Measurements from ENCODE around the gene AFDN.
A peak's percentile ranks its signal among the peaks of the same experiment; 100 is the strongest.

Gene AFDN

GRCh38 chr6:167791091-167791779 is 35.5 kb upstream of the AFDN start:
- ATAC-seq: no peak
- Mint-ChIP-seq H3K27me3 (peaks cover 37% of the 10 kb centered on the region), H3K4me3 (no peak overlapping the region), H3K9me3 (no peaks in the 10 kb centered on the region), H3K27ac (no peak overlapping the region), H3K4me1 (no peaks in the 10 kb centered on the region), H3K36me3 (ENCODE audit: low read depth) (no peaks in the 10 kb centered on the region)
- DNase-seq: no peak

- Mint-ChIP-seq H3K27me3 (peaks cover 40% of the 10 kb centered on the region), H3K36me3 (ENCODE audit: low read depth) (no peaks in the 10 kb centered on the region), H3K27ac (no peak overlapping the region), H3K4me3 (no peak overlapping the region), H3K9me3 (no peaks in the 10 kb centered on the region), H3K4me1 (peaks cover 3% of the 10 kb centered on the region)
- no peak for ATAC-seq
- DNase-seq: no peak
Measured at GRCh38 chr6:167791780-167792478, 34.8 kb upstream of the AFDN start.

GRCh38 chr6:167793421-167793820 is 33.3 kb upstream of the AFDN start:
- DNase-seq (no peak), ATAC-seq (no peak)
- H3K4me1 Mint-ChIP-seq: peaks cover 3% of the 10 kb centered on the region
- no peaks in the 10 kb centered on the region for H3K9me3 Mint-ChIP-seq
- H3K4me3 Mint-ChIP-seq: no peak overlapping the region
- peaks cover 43% of the 10 kb centered on the region for H3K27me3 Mint-ChIP-seq
- H3K27ac Mint-ChIP-seq: no peak overlapping the region
- no peaks in the 10 kb centered on the region for H3K36me3 Mint-ChIP-seq (ENCODE audit: low read depth)

- peaks cover 3% of the 10 kb centered on the region for H3K4me1 Mint-ChIP-seq
- H3K36me3 Mint-ChIP-seq (ENCODE audit: low read depth): no peaks in the 10 kb centered on the region
- H3K27ac Mint-ChIP-seq: no peak overlapping the region
- DNase-seq: no peak
- peaks cover 49% of the 10 kb centered on the region for H3K27me3 Mint-ChIP-seq
- no peak for ATAC-seq
- H3K9me3 Mint-ChIP-seq: no peaks in the 10 kb centered on the region
- no peak overlapping the region for H3K4me3 Mint-ChIP-seq
Measured at GRCh38 chr6:167794161-167795157, 32.3 kb upstream of the AFDN start.

- no peak overlapping the region for H3K27ac Mint-ChIP-seq
- no peaks in the 10 kb centered on the region for H3K36me3 Mint-ChIP-seq (ENCODE audit: low read depth)
- ATAC-seq (no peak), DNase-seq (no peak)
- peaks cover 3% of the 10 kb centered on the region for H3K4me1 Mint-ChIP-seq
- H3K27me3 Mint-ChIP-seq: peaks cover 54% of the 10 kb centered on the region
- H3K4me3 Mint-ChIP-seq: no peak overlapping the region
- H3K9me3 Mint-ChIP-seq: no peaks in the 10 kb centered on the region
Measured at GRCh38 chr6:167795321-167795811, 31.3 kb upstream of the AFDN start.

GRCh38 chr6:167795874-167796191 is 30.9 kb upstream of the AFDN start:
- no peak for ATAC-seq
- no peak for DNase-seq
- Mint-ChIP-seq H3K27me3 (peaks cover 49% of the 10 kb centered on the region), H3K4me1 (peaks cover 3% of the 10 kb centered on the region), H3K4me3 (no peak overlapping the region), H3K27ac (no peak overlapping the region), H3K36me3 (ENCODE audit: low read depth) (no peaks in the 10 kb centered on the region), H3K9me3 (no peaks in the 10 kb centered on the region)

- Mint-ChIP-seq H3K36me3 (ENCODE audit: low read depth) (no peaks in the 10 kb centered on the region), H3K27ac (no peak overlapping the region), H3K4me1 (peaks cover 3% of the 10 kb centered on the region), H3K27me3 (peaks cover 53% of the 10 kb centered on the region), H3K9me3 (no peaks in the 10 kb centered on the region), H3K4me3 (peak overlapping the region; percentile 13)
- DNase-seq: no peak
- no peak for ATAC-seq
Measured at GRCh38 chr6:167796192-167796981, 30.3 kb upstream of the AFDN start.

GRCh38 chr6:167797011-167797471 is 29.7 kb upstream of the AFDN start:
- Mint-ChIP-seq H3K9me3 (no peaks in the 10 kb centered on the region), H3K4me3 (no peak overlapping the region), H3K27me3 (peaks cover 54% of the 10 kb centered on the region), H3K36me3 (ENCODE audit: low read depth) (no peaks in the 10 kb centered on the region), H3K27ac (no peak overlapping the region), H3K4me1 (peaks cover 3% of the 10 kb centered on the region)
- ATAC-seq (no peak), DNase-seq (no peak)

GRCh38 chr6:167797476-167798265 is 29.0 kb upstream of the AFDN start:
- Mint-ChIP-seq H3K27ac (no peak overlapping the region), H3K27me3 (peaks cover 54% of the 10 kb centered on the region), H3K36me3 (ENCODE audit: low read depth) (no peaks in the 10 kb centered on the region), H3K4me1 (peaks cover 3% of the 10 kb centered on the region), H3K9me3 (no peaks in the 10 kb centered on the region), H3K4me3 (no peak overlapping the region)
- no peak for ATAC-seq
- DNase-seq: no peak

- H3K4me3 Mint-ChIP-seq: no peak overlapping the region
- peaks cover 3% of the 10 kb centered on the region for H3K4me1 Mint-ChIP-seq
- no peak for DNase-seq
- no peak for ATAC-seq
- peaks cover 55% of the 10 kb centered on the region for H3K27me3 Mint-ChIP-seq
- no peak overlapping the region for H3K27ac Mint-ChIP-seq
- H3K9me3 Mint-ChIP-seq: no peaks in the 10 kb centered on the region
- no peaks in the 10 kb centered on the region for H3K36me3 Mint-ChIP-seq (ENCODE audit: low read depth)
Measured at GRCh38 chr6:167798453-167798852, 28.3 kb upstream of the AFDN start.

- H3K9me3 Mint-ChIP-seq: no peaks in the 10 kb centered on the region
- H3K27me3 Mint-ChIP-seq: peaks cover 51% of the 10 kb centered on the region
- no peak overlapping the region for H3K4me3 Mint-ChIP-seq
- peaks cover 3% of the 10 kb centered on the region for H3K4me1 Mint-ChIP-seq
- ATAC-seq (no peak), DNase-seq (no peak)
- H3K27ac Mint-ChIP-seq: no peak overlapping the region
- H3K36me3 Mint-ChIP-seq (ENCODE audit: low read depth): no peaks in the 10 kb centered on the region
Measured at GRCh38 chr6:167799033-167799821, 27.5 kb upstream of the AFDN start.

GRCh38 chr6:167800549-167800948 is 26.2 kb upstream of the AFDN start:
- DNase-seq (no peak), ATAC-seq (no peak)
- H3K4me1 Mint-ChIP-seq: peaks cover 3% of the 10 kb centered on the region
- peaks cover 46% of the 10 kb centered on the region for H3K27me3 Mint-ChIP-seq
- no peak overlapping the region for H3K27ac Mint-ChIP-seq
- H3K9me3 Mint-ChIP-seq: no peaks in the 10 kb centered on the region
- H3K36me3 Mint-ChIP-seq (ENCODE audit: low read depth): no peaks in the 10 kb centered on the region
- H3K4me3 Mint-ChIP-seq: no peak overlapping the region

GRCh38 chr6:167801263-167801662 is 25.4 kb upstream of the AFDN start:
- Mint-ChIP-seq H3K36me3 (ENCODE audit: low read depth) (no peaks in the 10 kb centered on the region), H3K9me3 (no peaks in the 10 kb centered on the region), H3K27ac (no peak overlapping the region), H3K4me3 (no peak overlapping the region), H3K27me3 (peaks cover 42% of the 10 kb centered on the region), H3K4me1 (peaks cover 3% of the 10 kb centered on the region)
- DNase-seq (no peak), ATAC-seq (no peak)
